K562 (cell line): Measurements from ENCODE around the gene SYVN1. TPM values are rescaled to one million over a fixed set of nuclear protein-coding genes. Genes with fewer than 3 reads are reported as not detected.

Source experiments
- HIVEP1 ChIP-seq: fragments of 250-450 bp; sonication (Bioruptor Pico); IDR thresholded peaks from 2 replicates; pipeline ENCODE4 v1.4.0; 2020; ENCODE audit warnings: mild to moderate bottlenecking
- NEUROD1 ChIP-seq: fragments of 150-350 bp; IDR thresholded peaks from 2 replicates; pipeline ENCODE4 v1.6.1; 2014; ENCODE audit warnings: borderline replicate concordance, low read length, low read depth; ENCODE audit not compliant: partially characterized antibody
- SMARCE1 ChIP-seq: fragments of 450-650 bp; IDR thresholded peaks from 2 replicates; pipeline ENCODE4 v1.7.1; 2016; ENCODE audit warnings: mild to moderate bottlenecking
- TEAD1 ChIP-seq, 2 experiments: fragments of 450-650 bp in 1 of 2; sonication (generic) in 1 of 2; formaldehyde crosslinking; IDR thresholded peaks; 2 replicates each; pipeline versions ENCODE4 v1.4.0 to v1.8.0; 2020 to 2022; ENCODE audit warnings: mild to moderate bottlenecking in 2 of 2, missing genetic modification reagents in 1 of 2
- TSC22D4 ChIP-seq: fragments of 450-650 bp; IDR thresholded peaks from 2 replicates; pipeline ENCODE4 v1.6.1; 2016; ENCODE audit warnings: missing genetic modification characterization, missing biosample characterization, control low read depth
- polyA plus RNA-seq, 8 experiments: library from polyadenylated mRNA; depleted of rRNA in 4 of 8; stranded (reverse) in 5 of 8; unstranded in 3 of 8; fragments of >200 nt; fragmentation: Nextera tagmentation in 2 of 8; fragmentation: Illumina TruSeq in 1 of 8; extraction: Ambion mirVana in 2 of 8; extraction: Trizol in 1 of 8; gene quantifications; 2 replicates each; pipeline versions ENCODE4 v1.2.1 to v1.2.3, GENCODE V29; 2011 to 2014; ENCODE audit warnings: inconsistent platforms in 1 of 8, missing spikeins in 1 of 8
- total RNA-seq, 7 experiments: library from RNA; depleted of rRNA in 6 of 7; stranded (reverse); fragments of >200 nt in 6 of 7; fragmentation: Illumina TruSeq in 2 of 7; extraction: Trizol in 2 of 7; gene quantifications; 2 replicates each; pipeline versions ENCODE4 v1.2.1 to v1.2.3, GENCODE V29; 2011 to 2021; ENCODE audit warnings: low replicate concordance in 1 of 7
- TF ChIP-seq, protein P1 (sequence below): fragments of 450-650 bp; IDR thresholded peaks from 2 replicates; pipeline ENCODE4 v1.6.1; 2016; ENCODE audit warnings: mild to moderate bottlenecking, moderate library complexity
- TF ChIP-seq, protein P2 (sequence below): fragments of 450-650 bp; IDR thresholded peaks from 2 replicates; pipeline ENCODE4 v1.6.1; 2016; ENCODE audit warnings: antibody characterized with exemption
- TF ChIP-seq, protein P3 (sequence below): IDR thresholded peaks from 2 replicates; pipeline ENCODE4 v1.6.1; 2011; ENCODE audit warnings: borderline replicate concordance, low read depth, mild to moderate bottlenecking, moderate library complexity, low read length; ENCODE audit not compliant: insufficient read depth, poor library complexity, severe bottlenecking

The SYVN1 gene
- total and polyA plus RNA-seq, 9 of the 15 experiments (the other 6 are each of a cell fraction or from before 2014, with no cell fraction given): 0.41 to 47.4 (median 9.9) TPM

DNA sequence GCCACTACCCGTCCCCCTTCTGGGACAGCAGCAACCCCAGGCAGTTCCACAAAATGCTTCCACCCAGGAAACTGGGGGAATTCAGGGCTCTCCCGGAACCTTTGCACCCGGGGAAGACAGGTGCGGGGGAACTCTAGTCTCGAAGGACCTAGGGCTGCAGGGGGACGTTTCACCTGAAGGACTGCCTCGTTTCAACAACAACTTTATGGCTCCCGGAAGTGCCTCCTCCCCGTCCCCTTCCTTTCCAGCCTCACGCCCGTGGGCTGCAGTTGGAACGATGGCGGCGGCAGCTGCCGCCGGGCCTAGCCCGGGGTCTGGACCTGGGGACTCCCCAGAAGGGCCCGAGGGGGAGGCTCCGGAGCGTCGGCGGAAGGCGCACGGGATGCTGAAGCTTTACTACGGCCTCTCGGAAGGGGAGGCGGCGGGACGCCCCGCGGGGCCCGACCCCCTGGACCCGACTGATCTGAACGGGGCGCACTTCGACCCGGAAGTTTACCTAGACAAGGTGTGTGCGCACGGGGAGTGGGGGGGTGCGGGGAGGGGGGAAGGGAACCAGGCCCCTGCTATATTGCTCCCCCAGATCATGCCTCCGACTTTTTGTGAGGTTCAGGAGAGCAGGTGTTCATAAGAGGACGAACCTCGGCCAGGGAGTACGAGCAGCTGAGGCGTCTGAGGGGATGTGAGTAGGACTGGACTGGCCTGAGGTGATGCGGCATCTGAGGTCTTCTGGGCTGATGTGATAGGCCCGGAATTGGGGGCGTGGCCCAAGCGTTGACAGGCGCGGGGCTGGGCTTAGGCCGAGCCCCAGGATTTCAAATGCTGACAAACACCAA lies 38.1 kb downstream of the SYVN1 start, which contains the start of gene VPS51 (continued):
- TF ChIP-seq, protein P1, sequence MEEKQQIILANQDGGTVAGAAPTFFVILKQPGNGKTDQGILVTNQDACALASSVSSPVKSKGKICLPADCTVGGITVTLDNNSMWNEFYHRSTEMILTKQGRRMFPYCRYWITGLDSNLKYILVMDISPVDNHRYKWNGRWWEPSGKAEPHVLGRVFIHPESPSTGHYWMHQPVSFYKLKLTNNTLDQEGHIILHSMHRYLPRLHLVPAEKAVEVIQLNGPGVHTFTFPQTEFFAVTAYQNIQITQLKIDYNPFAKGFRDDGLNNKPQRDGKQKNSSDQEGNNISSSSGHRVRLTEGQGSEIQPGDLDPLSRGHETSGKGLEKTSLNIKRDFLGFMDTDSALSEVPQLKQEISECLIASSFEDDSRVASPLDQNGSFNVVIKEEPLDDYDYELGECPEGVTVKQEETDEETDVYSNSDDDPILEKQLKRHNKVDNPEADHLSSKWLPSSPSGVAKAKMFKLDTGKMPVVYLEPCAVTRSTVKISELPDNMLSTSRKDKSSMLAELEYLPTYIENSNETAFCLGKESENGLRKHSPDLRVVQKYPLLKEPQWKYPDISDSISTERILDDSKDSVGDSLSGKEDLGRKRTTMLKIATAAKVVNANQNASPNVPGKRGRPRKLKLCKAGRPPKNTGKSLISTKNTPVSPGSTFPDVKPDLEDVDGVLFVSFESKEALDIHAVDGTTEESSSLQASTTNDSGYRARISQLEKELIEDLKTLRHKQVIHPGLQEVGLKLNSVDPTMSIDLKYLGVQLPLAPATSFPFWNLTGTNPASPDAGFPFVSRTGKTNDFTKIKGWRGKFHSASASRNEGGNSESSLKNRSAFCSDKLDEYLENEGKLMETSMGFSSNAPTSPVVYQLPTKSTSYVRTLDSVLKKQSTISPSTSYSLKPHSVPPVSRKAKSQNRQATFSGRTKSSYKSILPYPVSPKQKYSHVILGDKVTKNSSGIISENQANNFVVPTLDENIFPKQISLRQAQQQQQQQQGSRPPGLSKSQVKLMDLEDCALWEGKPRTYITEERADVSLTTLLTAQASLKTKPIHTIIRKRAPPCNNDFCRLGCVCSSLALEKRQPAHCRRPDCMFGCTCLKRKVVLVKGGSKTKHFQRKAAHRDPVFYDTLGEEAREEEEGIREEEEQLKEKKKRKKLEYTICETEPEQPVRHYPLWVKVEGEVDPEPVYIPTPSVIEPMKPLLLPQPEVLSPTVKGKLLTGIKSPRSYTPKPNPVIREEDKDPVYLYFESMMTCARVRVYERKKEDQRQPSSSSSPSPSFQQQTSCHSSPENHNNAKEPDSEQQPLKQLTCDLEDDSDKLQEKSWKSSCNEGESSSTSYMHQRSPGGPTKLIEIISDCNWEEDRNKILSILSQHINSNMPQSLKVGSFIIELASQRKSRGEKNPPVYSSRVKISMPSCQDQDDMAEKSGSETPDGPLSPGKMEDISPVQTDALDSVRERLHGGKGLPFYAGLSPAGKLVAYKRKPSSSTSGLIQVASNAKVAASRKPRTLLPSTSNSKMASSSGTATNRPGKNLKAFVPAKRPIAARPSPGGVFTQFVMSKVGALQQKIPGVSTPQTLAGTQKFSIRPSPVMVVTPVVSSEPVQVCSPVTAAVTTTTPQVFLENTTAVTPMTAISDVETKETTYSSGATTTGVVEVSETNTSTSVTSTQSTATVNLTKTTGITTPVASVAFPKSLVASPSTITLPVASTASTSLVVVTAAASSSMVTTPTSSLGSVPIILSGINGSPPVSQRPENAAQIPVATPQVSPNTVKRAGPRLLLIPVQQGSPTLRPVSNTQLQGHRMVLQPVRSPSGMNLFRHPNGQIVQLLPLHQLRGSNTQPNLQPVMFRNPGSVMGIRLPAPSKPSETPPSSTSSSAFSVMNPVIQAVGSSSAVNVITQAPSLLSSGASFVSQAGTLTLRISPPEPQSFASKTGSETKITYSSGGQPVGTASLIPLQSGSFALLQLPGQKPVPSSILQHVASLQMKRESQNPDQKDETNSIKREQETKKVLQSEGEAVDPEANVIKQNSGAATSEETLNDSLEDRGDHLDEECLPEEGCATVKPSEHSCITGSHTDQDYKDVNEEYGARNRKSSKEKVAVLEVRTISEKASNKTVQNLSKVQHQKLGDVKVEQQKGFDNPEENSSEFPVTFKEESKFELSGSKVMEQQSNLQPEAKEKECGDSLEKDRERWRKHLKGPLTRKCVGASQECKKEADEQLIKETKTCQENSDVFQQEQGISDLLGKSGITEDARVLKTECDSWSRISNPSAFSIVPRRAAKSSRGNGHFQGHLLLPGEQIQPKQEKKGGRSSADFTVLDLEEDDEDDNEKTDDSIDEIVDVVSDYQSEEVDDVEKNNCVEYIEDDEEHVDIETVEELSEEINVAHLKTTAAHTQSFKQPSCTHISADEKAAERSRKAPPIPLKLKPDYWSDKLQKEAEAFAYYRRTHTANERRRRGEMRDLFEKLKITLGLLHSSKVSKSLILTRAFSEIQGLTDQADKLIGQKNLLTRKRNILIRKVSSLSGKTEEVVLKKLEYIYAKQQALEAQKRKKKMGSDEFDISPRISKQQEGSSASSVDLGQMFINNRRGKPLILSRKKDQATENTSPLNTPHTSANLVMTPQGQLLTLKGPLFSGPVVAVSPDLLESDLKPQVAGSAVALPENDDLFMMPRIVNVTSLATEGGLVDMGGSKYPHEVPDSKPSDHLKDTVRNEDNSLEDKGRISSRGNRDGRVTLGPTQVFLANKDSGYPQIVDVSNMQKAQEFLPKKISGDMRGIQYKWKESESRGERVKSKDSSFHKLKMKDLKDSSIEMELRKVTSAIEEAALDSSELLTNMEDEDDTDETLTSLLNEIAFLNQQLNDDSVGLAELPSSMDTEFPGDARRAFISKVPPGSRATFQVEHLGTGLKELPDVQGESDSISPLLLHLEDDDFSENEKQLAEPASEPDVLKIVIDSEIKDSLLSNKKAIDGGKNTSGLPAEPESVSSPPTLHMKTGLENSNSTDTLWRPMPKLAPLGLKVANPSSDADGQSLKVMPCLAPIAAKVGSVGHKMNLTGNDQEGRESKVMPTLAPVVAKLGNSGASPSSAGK: no peak
- TF ChIP-seq TEAD1 (CRISPR knock-in tag; IDR thresholded peaks at IDR 0.05) (peak; percentile 70 to 80; a peak in 2 of 4 replicates), NEUROD1 (peak; percentile 88), SMARCE1 (no peak), HIVEP1 (CRISPR knock-in tag) (peak; percentile 72; the same call in 1 of the 2 replicates), TSC22D4 (tag) (no peak)
- TF ChIP-seq, protein P2, sequence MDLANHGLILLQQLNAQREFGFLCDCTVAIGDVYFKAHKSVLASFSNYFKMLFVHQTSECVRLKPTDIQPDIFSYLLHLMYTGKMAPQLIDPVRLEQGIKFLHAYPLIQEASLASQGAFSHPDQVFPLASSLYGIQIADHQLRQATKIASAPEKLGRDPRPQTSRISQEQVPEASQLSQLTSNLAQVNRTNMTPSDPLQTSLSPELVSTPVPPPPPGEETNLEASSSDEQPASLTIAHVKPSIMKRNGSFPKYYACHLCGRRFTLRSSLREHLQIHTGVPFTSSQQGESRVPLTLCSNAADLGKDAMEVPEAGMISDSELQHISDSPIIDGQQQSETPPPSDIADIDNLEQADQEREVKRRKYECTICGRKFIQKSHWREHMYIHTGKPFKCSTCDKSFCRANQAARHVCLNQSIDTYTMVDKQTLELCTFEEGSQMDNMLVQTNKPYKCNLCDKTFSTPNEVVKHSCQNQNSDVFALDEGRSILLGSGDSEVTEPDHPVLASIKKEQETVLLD: peak; percentile 73; the same call in 1 of the 2 replicates
- TF ChIP-seq, protein P3, sequence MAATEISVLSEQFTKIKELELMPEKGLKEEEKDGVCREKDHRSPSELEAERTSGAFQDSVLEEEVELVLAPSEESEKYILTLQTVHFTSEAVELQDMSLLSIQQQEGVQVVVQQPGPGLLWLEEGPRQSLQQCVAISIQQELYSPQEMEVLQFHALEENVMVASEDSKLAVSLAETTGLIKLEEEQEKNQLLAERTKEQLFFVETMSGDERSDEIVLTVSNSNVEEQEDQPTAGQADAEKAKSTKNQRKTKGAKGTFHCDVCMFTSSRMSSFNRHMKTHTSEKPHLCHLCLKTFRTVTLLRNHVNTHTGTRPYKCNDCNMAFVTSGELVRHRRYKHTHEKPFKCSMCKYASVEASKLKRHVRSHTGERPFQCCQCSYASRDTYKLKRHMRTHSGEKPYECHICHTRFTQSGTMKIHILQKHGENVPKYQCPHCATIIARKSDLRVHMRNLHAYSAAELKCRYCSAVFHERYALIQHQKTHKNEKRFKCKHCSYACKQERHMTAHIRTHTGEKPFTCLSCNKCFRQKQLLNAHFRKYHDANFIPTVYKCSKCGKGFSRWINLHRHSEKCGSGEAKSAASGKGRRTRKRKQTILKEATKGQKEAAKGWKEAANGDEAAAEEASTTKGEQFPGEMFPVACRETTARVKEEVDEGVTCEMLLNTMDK: no peak
